GM20431 (cell line): ENCODE data around the gene SLC17A2.
"Not testable (repeated sequence)": the region's sequence is repeated elsewhere in the genome, so short reads cannot be mapped to it uniquely, and the experiment has no call there.

Source experiments
- in situ Hi-C: fragments of 300-500 bp; cut with MseI, MboI; formaldehyde crosslinking; loops from one replicate; pipeline ENCODE4 v1.15.0; 2020; ENCODE audit warnings: low sequenced_read_pairs; ENCODE audit not compliant: unreplicated experiment

Gene SLC17A2

GRCh38 chr6:25953733-25954132 is 23.2 kb upstream of the SLC17A2 start:
- in situ Hi-C loops, result no loop called here

- in situ Hi-C loops, result no loop called here
Observed at GRCh38 chr6:25952535-25952934, 22.0 kb upstream of the SLC17A2 start.

DNA sequence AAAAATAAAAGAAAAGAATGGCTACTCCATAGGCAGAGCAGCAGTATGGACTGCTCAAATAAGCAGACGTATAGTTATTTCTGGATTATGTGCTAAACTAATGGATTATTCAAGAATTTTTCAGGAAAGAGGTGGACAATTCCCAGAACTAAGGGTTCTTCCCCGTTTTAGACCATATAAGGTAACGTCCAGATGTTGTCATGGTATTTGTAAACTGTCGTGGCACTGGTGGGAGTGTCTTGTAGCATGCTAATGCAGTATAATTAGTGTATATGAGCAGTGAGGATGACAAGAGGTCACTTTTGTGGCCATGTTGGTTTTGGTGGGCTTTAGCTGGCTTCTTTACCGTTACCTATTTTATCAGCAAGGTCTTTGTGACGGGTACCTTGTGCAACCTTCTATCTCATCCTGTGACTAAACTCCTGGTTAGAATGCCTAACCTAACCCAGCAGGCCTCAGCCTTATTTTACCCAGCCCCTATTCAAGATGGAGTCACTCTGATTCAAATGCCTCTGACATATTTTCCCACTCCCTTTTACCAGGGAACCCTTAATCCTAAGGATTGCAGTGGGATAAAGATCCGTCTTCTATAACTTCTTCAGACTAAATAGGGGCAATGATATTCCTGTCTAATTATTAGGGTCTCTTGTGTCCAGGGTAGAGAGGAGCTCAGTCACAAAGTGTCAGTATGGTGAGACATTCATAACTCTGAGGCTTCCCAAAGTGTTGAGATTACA is 21.0 kb upstream of the SLC17A2 start:
- in situ Hi-C loops, result no loop called here

GRCh38 chr6:25950297-25950696 is 19.8 kb upstream of the SLC17A2 start:
- in situ Hi-C loops, result no loop called here

DNA sequence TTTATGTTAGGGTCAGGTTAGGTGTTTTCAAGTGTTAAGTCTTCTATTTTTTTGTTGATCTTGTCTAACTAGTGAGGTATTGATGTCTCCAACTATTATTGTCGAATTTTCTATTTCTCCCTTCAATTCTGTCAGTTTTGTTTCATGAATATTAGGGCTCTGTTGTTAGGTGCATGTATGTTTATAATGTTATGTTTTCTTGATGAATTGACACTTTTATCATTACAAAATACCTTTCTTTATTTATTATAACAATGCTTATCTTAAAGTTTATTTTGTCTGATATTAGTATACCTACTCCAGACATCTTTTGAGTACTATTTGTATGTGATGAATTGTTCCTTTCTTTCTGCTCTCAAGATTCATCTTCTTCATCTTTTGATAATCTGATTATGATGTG is 19.2 kb upstream of the SLC17A2 start:
- in situ Hi-C loops, result no loop called here

DNA sequence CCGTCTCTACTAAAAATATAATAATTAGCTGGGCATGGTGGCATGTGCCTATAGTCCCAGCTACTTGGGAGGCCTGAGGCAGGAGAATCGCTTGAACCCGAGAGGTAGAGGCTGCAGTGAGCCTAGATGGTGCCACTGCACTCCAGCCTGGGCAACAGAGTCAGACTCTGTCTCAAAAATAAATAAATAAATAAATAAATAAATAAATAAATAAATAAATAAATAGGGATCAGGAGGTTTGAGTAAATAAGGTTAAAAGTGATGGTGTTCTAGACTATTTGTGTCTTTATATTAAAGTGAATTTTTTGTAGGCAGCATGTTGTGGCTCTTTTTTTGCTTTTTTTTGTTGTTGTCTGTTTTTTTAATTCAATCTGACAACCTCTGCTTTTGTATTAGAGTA is 17.0 kb upstream of the SLC17A2 start:
- in situ Hi-C loops, result not testable (repeated sequence)

DNA sequence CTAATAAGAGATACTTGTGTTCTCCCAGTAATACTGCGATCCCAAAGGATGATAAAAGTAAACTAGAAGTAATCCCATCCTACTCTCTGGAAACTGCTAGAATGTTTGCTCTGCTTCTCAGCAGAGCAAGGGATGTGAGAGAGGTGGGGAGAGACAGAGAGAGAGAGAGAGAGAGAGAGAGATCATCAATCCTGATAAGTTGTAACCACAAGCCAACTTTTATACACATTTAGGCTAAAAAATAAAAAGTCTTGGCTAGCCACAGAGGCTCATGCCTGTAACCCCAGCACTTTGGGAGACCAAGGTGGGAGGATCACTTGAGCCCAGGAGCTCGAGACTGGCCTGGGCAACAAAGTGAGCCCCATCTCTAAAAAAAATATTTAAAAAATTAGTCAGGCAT is 16.1 kb upstream of the SLC17A2 start:
- in situ Hi-C loops, result no loop called here

DNA sequence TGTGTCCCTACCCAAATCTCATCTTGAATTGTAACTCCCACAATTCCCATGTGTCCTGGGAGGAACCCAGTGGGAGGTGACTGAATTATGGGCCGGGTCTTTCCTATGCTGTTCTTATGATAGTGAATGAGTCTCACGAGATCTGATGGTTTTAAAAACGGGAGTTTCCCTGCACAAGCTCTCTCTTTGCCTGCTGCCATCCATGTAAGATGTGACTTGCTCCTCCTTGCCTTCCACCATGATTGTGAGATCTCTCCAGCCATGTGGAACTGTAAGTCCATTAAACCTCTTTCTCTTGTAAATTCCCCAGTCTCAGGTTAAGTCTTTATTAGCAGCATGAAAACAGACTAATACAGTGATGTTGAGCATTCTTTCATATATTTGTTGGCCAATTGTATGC is 15.2 kb upstream of the SLC17A2 start:
- in situ Hi-C loops, result not testable (repeated sequence)

DNA sequence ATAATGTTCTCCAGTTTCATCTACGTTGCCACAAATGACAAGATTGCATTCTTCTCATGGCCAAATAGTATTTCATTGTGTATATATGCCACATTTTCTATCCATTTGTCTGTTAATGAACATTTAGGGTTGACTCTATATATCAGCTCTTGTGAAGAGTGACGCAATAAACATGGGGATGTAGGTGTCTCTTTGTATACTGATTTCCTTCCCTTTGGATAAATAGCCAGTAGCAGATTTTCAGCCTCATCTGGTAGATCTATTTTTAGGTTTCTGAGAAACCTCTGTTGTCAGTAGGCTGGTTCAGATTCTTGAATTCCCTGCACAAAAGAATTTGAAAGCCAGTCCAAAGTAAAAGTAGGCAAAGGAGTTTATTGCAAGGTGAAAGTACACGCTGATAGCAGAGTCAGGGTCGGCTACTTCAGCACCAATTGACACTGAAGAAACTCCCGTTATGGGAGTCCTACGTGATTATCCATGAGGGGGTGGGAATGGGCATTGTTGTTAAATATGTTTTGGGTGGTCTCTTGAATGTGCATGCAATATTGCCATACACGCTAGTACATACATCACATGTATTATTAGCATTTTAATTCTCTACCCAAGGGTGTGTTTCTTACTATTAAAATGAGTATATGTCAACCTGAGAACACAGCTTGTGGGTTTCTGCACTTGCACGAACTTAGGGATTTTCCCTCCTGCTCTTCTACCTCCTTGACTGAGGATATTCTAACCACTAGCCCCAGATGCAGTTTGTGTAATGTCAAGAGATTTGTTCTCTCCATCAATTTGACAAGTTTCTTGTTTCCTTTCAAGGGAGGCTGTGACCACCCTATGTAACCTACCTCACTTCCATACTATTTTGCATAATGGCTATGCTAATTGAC is 14.4 kb upstream of the SLC17A2 start:
- in situ Hi-C loops, result no loop called here

- in situ Hi-C loops, result no loop called here
Observed at GRCh38 chr6:25943887-25944286, 13.4 kb upstream of the SLC17A2 start.

GRCh38 chr6:25942561-25943147 is 12.2 kb upstream of the SLC17A2 start:
- in situ Hi-C loops, result no loop called here

DNA sequence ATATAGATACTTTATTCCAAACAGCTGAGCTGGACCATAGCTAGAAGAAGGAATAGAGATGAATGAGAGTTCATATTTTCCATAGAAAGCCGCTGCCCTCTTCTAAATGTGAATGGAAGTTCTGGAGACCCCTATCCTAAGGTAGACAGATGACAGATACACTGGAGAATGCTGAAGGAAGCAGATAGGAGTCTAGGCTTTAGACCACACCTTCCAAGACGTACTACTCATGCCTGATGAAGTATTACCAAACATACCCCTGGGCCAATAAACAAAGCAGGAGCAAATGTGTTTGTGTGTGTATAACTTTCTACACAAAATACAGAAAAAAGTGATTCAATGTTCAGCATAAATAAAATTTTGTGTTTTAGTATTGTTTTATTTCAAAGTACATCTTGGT is 9.1 kb upstream of the SLC17A2 start:
- in situ Hi-C loops, result no loop called here

DNA sequence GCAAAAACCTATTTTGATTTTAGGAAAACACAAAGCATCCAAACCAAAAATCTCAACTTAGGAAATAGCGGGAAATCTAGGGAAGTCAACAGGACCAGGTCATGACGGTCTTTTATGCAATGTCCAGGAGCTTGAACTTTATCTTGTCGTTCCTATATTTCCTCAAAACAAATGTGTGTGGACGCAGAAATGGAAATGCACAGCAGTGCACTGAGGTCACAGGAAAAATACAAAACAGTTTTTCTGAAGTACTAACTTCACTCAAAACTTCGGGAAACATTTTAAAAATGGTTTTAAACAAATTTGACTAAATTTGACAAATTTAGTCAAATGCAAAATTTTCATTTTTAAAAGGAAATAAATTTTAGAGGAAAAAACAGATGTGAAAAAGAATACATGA is 5.5 kb upstream of the SLC17A2 start:
- in situ Hi-C loops, result no loop called here

DNA sequence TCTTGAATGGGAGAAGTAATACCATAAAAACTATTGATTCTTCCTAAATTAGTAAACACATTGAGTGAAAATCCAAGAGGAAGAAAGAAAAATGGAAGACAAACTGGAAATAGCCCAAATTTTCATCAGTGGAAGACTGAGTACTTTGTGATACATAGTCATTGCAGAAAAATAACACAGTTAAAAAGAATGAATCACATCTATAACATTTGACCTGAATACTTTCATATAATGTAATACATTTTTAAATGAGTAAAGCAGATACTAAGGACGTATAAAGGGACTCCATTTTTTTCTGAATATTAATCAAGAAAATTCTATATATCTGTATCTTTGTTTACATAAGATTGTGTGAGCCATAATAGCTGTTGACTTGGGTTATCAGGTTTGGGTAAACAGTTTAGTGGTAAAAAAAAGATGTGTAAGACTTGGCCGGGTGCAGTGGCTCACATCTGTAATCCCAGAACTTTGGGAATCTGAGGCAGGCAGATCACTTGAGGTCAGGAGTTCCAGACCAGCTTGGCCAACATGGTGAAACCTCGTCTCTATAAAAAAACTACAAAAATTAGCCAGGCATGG is 4.3 kb upstream of the SLC17A2 start:
- in situ Hi-C loops, result no loop called here

DNA sequence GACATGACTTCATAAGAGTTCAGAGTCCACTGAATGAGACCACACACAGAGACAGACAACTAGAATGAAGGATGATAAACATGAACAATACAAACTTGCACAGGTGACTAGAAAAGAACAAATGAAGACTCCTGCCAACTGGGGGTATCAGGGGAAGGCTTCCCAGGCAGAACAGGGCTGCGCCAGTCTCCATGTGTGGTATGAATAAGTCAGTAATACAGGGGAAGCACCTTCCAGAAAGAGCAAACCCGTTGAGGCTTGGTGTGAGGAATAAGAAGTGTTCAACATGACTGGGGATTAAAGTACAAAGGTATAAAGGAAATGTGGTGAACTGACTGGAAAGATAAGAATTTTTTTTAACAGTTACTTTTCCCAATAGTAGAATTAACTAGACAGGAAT is 3.7 kb upstream of the SLC17A2 start:
- in situ Hi-C loops, result no loop called here

- in situ Hi-C loops, result no loop called here
Observed at GRCh38 chr6:25931411-25931709, 869 bp upstream of the SLC17A2 start.

DNA sequence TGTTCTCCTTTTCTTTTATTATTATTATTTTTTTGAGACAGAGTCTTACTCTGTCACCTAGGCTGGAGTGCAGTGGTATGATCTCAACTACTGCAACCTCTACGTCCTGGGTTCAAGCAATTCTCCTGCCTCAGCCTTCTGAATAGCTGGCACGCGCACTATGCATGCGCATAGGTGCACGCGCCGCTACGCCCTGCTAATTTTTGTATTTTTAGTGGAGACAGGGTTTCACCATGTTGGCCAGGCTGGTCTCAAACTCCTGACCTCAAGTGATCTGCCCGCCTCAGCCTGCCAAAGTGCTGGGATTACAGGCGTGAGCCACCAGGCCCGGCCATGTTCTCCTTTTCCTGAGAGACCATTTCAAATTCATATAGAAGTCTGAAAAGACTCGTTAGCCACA is 706 bp downstream of the SLC17A2 start:
- in situ Hi-C loops, result not testable (repeated sequence)

GRCh38 chr6:25928562-25929324 is 1.7 kb downstream of the SLC17A2 start:
- in situ Hi-C loops, result no loop called here

DNA sequence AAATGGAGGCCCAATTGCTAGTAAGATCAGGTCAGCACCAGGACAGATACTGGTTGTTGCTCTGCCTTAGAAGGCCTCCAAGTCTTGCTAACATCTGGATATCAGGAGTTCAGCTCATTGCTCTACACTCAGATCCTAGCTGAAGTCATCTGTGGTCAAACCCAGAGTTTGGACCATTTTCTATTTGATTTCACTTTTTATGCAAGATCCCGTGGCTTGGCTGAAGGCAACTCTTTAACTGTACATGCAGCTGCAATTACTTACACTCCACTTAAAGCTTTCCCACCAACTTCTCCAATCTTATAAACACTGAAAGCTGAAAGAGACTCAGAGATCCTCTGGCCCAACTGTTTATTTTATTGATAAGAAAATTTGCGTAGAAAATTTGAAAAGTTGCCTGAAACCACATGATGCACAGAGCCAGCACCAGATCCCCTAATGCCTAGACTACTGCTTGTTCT is 2.7 kb downstream of the SLC17A2 start:
- in situ Hi-C loops, result no loop called here

DNA sequence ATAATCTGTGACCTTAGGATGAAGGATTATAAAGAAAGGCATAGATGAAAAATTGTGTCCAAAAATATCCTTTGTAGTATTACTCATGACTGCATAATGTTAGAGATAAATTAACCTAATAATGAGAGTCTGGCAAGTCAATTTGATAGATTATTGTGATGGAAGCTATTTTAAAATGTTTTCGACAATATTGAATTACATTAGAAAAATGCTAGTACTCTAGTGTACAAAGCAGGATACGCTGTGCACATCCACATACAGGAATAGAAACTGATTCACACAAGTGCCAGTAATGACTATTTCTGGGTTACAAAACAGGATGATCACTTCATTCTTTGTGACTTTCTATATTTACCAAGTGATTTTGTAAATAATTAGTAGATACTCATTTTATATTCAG is 3.3 kb downstream of the SLC17A2 start:
- in situ Hi-C loops, result no loop called here
